GM12873 (cell line): ENCODE measurements around the gene ASB1.

Source experiments
- CTCF ChIP-seq: IDR thresholded peaks from 2 replicates; pipeline ENCODE4 v1.5.1; 2012; ENCODE audit warnings: low read depth, mild to moderate bottlenecking, moderate library complexity, low read length, control low read depth; ENCODE audit not compliant: insufficient read depth; ENCODE audit errors: missing control alignments

ASB1 gene

GRCh38 chr2:238396663-238397062, 30.1 kb upstream of the ASB1 start:
- TF ChIP-seq CTCF = no peak

- no peak for TF ChIP-seq CTCF
These were observed 29.4 kb upstream of the ASB1 start for GRCh38 chr2:238397356-238397755.

GRCh38 chr2:238398577-238398976, 28.1 kb upstream of the ASB1 start:
- TF ChIP-seq CTCF = no peak

- no peak for TF ChIP-seq CTCF
These were observed 27.6 kb upstream of the ASB1 start for GRCh38 chr2:238399094-238399493.

- no peak for TF ChIP-seq CTCF
These were observed 25.2 kb upstream of the ASB1 start for GRCh38 chr2:238401551-238401950.

- no peak for TF ChIP-seq CTCF
These were observed 22.9 kb upstream of the ASB1 start for GRCh38 chr2:238403632-238404405.

GRCh38 chr2:238404406-238405216, 22.1 kb upstream of the ASB1 start:
- TF ChIP-seq CTCF = no peak
